ENCODE measurements around the gene KCNC1.
A peak's percentile ranks its signal among the peaks of the same experiment; 100 is the strongest.

- TF ChIP-seq CTCF (conservative IDR thresholded peaks at IDR 0.05 in 1 of 2, IDR thresholded peaks at IDR 0.05 in 1 of 2; ENCODE audit: extremely low read depth in 1 of 2, insufficient read depth in 1 of 2, low read depth in 1 of 2, low read length in 2 of 2), result peak in 1 of 2 donors; percentile 8
- TF ChIP-seq EZH2 (IDR thresholded peaks at IDR 0.05; ENCODE audit: borderline replicate concordance, low read length), result no peak
Observed at GRCh38 chr11:17762309-17762974, 27.9 kb downstream of the KCNC1 start.
